HG03432 (cell line): ENCODE results near the gene HEXA.

Experiments used
- ATAC-seq: cut with Tn5 transposase; IDR thresholded peaks from one replicate; pipeline ENCODE4 v1.9.1; 2021; ENCODE audit warnings: mild to moderate bottlenecking, moderate library complexity; ENCODE audit not compliant: unreplicated experiment

Gene HEXA

GRCh38 chr15:72377331-72377730 lies 1.5 kb upstream of the HEXA start:
- no peak for ATAC-seq

GRCh38 chr15:72375501-72375845 lies 341 bp downstream of the HEXA start:
- peak; percentile 53 for ATAC-seq

- ATAC-seq, result no peak
Observed at GRCh38 chr15:72372361-72372760, 3.5 kb downstream of the HEXA start.

- no peak for ATAC-seq
Observed at GRCh38 chr15:72369964-72370363, 5.8 kb downstream of the HEXA start.

GRCh38 chr15:72368899-72369298 lies 6.9 kb downstream of the HEXA start:
- ATAC-seq, result no peak

- ATAC-seq, result no peak
Observed at GRCh38 chr15:72368325-72368724, 7.5 kb downstream of the HEXA start.

- peak; percentile 84 for ATAC-seq
Observed at GRCh38 chr15:72365844-72366243, 10.0 kb downstream of the HEXA start.

GRCh38 chr15:72361176-72361575 lies 14.6 kb downstream of the HEXA start:
- no peak for ATAC-seq

- ATAC-seq, result no peak
Observed at GRCh38 chr15:72358650-72359171, 17.1 kb downstream of the HEXA start.

GRCh38 chr15:72358121-72358520 lies 17.7 kb downstream of the HEXA start:
- no peak for ATAC-seq

GRCh38 chr15:72354496-72354895 lies 21.3 kb downstream of the HEXA start:
- no peak for ATAC-seq

GRCh38 chr15:72353266-72353665 lies 22.5 kb downstream of the HEXA start:
- no peak for ATAC-seq

- no peak for ATAC-seq
Observed at GRCh38 chr15:72345806-72346205, 30.0 kb downstream of the HEXA start.

- ATAC-seq, result no peak
Observed at GRCh38 chr15:72345280-72345679, 30.5 kb downstream of the HEXA start.

GRCh38 chr15:72344602-72345001 lies 31.2 kb downstream of the HEXA start:
- ATAC-seq, result no peak

- no peak for ATAC-seq
Observed at GRCh38 chr15:72342385-72342784, 33.4 kb downstream of the HEXA start.

- no peak for ATAC-seq
Observed at GRCh38 chr15:72341361-72341760, 34.5 kb downstream of the HEXA start.

- no peak for ATAC-seq
Observed at GRCh38 chr15:72340366-72340765, 35.4 kb downstream of the HEXA start.

- no peak for ATAC-seq
Observed at GRCh38 chr15:72339777-72340177, 36.0 kb downstream of the HEXA start.

GRCh38 chr15:72338617-72339321 lies 37.0 kb downstream of the HEXA start:
- ATAC-seq, result no peak

- no peak for ATAC-seq
Observed at GRCh38 chr15:72338148-72338547, 37.7 kb downstream of the HEXA start.

GRCh38 chr15:72334842-72335241 lies 41.0 kb downstream of the HEXA start:
- ATAC-seq, result no peak

GRCh38 chr15:72331021-72331420 lies 44.8 kb downstream of the HEXA start:
- ATAC-seq, result no peak
